Gastrocnemius medialis (tissue), 4 donors: ENCODE data around the gene GPC6.

Source experiments
- POLR2A ChIP-seq, 2 donors: fragments of 450-650 bp; IDR thresholded peaks; one replicate each; pipeline ENCODE4 v1.6.1; 2017; ENCODE audit warnings: antibody characterized with exemption in 2 of 2, mild to moderate bottlenecking in 2 of 2, moderate library complexity in 2 of 2
- TF ChIP-seq, protein P1 (sequence below), 5 experiments: fragments of 450-650 bp in 3 of 5; fragments of 200-600 bp in 2 of 5; sonication (generic) in 2 of 5; IDR thresholded peaks in 4 of 5; conservative IDR thresholded peaks in 1 of 5; 1 replicate in 4 of 5; 2 replicates in 1 of 5; pipeline ENCODE4 v1.5.1; 2016 to 2019; ENCODE audit warnings: antibody characterized with exemption in 5 of 5, mild to moderate bottlenecking in 3 of 5, moderate library complexity in 3 of 5

DNA sequence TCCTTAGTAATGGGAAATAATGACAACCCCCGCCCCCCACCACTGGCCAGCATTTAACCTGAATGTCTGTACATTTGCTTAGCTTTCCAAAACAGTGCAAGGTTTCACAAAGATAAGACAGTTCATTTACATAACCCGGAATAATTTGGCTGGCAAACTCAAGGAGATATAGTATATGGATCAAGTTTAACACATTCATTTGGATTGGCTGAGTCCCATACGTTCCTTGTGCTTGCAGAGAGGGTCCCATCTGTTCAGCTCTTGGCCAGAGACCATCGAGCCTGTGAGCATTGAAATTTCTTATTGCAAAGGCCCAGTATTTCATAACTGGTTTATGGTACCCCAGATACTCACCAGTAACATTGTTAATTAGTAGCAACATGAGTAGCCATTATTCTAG lies 116.5 kb downstream of the GPC6 start:
- TF ChIP-seq, protein P1, sequence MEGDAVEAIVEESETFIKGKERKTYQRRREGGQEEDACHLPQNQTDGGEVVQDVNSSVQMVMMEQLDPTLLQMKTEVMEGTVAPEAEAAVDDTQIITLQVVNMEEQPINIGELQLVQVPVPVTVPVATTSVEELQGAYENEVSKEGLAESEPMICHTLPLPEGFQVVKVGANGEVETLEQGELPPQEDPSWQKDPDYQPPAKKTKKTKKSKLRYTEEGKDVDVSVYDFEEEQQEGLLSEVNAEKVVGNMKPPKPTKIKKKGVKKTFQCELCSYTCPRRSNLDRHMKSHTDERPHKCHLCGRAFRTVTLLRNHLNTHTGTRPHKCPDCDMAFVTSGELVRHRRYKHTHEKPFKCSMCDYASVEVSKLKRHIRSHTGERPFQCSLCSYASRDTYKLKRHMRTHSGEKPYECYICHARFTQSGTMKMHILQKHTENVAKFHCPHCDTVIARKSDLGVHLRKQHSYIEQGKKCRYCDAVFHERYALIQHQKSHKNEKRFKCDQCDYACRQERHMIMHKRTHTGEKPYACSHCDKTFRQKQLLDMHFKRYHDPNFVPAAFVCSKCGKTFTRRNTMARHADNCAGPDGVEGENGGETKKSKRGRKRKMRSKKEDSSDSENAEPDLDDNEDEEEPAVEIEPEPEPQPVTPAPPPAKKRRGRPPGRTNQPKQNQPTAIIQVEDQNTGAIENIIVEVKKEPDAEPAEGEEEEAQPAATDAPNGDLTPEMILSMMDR (IDR thresholded peaks at IDR 0.05 in 4 of 5, conservative IDR thresholded peaks at IDR 0.05 in 1 of 5): no peak
- TF ChIP-seq POLR2A (IDR thresholded peaks at IDR 0.05): no peak
